ENCODE measurements around the gene TPCN2.

DNA sequence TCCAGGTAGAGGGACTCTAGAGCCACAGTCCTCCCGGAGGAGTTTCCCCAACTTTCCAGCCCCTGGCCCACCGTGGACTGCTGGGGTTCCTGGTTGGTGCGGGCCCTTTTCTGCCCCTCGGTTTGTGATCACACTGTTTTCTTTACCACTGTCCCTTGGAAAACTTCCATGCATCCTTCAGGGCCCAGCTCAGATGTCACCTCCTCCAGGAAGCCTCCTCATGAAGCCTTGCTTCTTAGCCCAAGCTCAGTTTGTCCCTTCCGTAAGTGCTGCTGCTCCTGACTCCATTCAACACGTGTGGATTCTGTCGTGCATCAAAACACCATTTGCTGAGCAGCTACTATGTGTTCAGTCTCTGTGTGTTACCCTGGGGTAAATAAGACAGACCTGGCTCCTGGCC, 15.9 kb upstream of the TPCN2 start:
- TF ChIP-seq, protein P1, sequence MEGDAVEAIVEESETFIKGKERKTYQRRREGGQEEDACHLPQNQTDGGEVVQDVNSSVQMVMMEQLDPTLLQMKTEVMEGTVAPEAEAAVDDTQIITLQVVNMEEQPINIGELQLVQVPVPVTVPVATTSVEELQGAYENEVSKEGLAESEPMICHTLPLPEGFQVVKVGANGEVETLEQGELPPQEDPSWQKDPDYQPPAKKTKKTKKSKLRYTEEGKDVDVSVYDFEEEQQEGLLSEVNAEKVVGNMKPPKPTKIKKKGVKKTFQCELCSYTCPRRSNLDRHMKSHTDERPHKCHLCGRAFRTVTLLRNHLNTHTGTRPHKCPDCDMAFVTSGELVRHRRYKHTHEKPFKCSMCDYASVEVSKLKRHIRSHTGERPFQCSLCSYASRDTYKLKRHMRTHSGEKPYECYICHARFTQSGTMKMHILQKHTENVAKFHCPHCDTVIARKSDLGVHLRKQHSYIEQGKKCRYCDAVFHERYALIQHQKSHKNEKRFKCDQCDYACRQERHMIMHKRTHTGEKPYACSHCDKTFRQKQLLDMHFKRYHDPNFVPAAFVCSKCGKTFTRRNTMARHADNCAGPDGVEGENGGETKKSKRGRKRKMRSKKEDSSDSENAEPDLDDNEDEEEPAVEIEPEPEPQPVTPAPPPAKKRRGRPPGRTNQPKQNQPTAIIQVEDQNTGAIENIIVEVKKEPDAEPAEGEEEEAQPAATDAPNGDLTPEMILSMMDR (IDR thresholded peaks at IDR 0.05), result no peak
- TF ChIP-seq POLR2A (IDR thresholded peaks at IDR 0.05), result no peak
